GM12878 (cell line): ENCODE data around the gene C4BPB. TPM values are rescaled to one million over a fixed set of nuclear protein-coding genes. Genes with fewer than 3 reads are reported as not detected.

Experiments used
- ATAC-seq: fragments of 200-7000 bp; cut with Tn5 transposase; 3 replicates; pipeline ENCODE4 v1.9.1; 2020; ENCODE audit warnings: mild to moderate bottlenecking, moderate library complexity
- BruUV-seq: library from RNA; stranded (reverse); fragments of 400-500 nt; replicated peaks from 2 replicates; lab custom pipeline; 2021; lab: Mats Ljungman, UMichigan
- CTCF ChIA-PET: fragments of 300-600 bp; sonication (Branson Sonifier 250); formaldehyde crosslinking; extraction: SDS; loops from one replicate; lab custom pipeline; 2021; ENCODE audit warnings: inconsistent platforms; lab: Yijun Ruan, JAX
- POLR2A ChIA-PET: fragments of 350-600 bp; formaldehyde crosslinking; extraction: SDS; loops from one replicate; lab custom pipeline; 2021; ENCODE audit warnings: inconsistent platforms; lab: Charles Lee
- RAD21 ChIA-PET: fragments of 300-600 bp; sonication (Branson Sonifier 250); formaldehyde crosslinking; loops from one replicate; lab custom pipeline; 2023; ENCODE audit warnings: antibody characterized with exemption; ENCODE audit not compliant: unreplicated experiment; lab: Charles Lee
- SMC1A ChIA-PET: fragments of 300-600 bp; sonication (Branson Sonifier 250); formaldehyde crosslinking; loops from one replicate; lab custom pipeline; 2023; ENCODE audit not compliant: unreplicated experiment, uncharacterized antibody; lab: Charles Lee
- DNase-seq: peaks from one replicate; pipeline ENCODE4 v3.0.0-alpha.2; 2011; ENCODE audit warnings: low read depth, low spot score
- FAIRE-seq: peaks from 3 replicates; lab custom pipeline; 2011; peaks lifted over from hg19 to GRCh38; lab: Jason Lieb, UNC
- H2AFZ ChIP-seq: 2 replicates; pipeline ENCODE4 v1.6.0; 2011; ENCODE audit warnings: low read depth, low read length, control low read depth; ENCODE audit not compliant: control insufficient read depth
- H3K27ac ChIP-seq: 2 replicates; pipeline ENCODE4 v1.5.1; 2011; ENCODE audit warnings: control low read depth; ENCODE audit not compliant: control insufficient read depth, insufficient read depth
- H3K27me3 ChIP-seq, 2 experiments: replicated peaks in 1 of 2; 2 replicates each; pipeline versions ENCODE4 v1.6.0 to v1.6.1; 2011; ENCODE audit warnings: low read length in 1 of 2; ENCODE audit not compliant: control insufficient read depth in 2 of 2, insufficient read depth in 2 of 2
- H3K36me3 ChIP-seq, 2 experiments: 2 replicates each; pipeline ENCODE4 v1.5.1; 2011; ENCODE audit warnings: low read length in 1 of 2; ENCODE audit not compliant: control insufficient read depth in 2 of 2, insufficient read depth in 2 of 2
- H3K4me1 ChIP-seq: 2 replicates; pipeline ENCODE4 v1.6.1; 2011; ENCODE audit warnings: mild to moderate bottlenecking, low read length, moderate library complexity, mixed read lengths; ENCODE audit not compliant: control insufficient read depth, insufficient read depth
- H3K4me2 ChIP-seq: 2 replicates; pipeline ENCODE4 v1.6.0; 2011; ENCODE audit warnings: control low read depth; ENCODE audit not compliant: control insufficient read depth, insufficient read depth
- H3K4me3 ChIP-seq: fragments of 200-600 bp; sonication (generic); 2 replicates; pipeline ENCODE4 v1.5.1; 2016
- H3K79me2 ChIP-seq: 2 replicates; pipeline ENCODE4 v1.6.0; 2011; ENCODE audit warnings: low read length; ENCODE audit not compliant: control insufficient read depth, insufficient read depth
- H3K9ac ChIP-seq: 2 replicates; pipeline ENCODE4 v1.8.0; 2011; ENCODE audit warnings: low read length, control low read depth, mixed read lengths; ENCODE audit not compliant: control insufficient read depth, insufficient read depth
- H3K9me3 ChIP-seq: replicated peaks from 3 replicates; pipeline ENCODE4 v1.5.1; 2011; ENCODE audit warnings: mild to moderate bottlenecking, low read length; ENCODE audit not compliant: control insufficient read depth, insufficient read depth
- H4K20me1 ChIP-seq: 2 replicates; pipeline ENCODE4 v1.6.0; 2011; ENCODE audit not compliant: control insufficient read depth, insufficient read depth
- ATF7 ChIP-seq: fragments of 450-650 bp; IDR thresholded peaks from 2 replicates; pipeline ENCODE4 v1.6.1; 2016; ENCODE audit warnings: low read depth, mild to moderate bottlenecking
- CREM ChIP-seq: IDR thresholded peaks from 2 replicates; pipeline ENCODE4 v1.6.1; 2014; ENCODE audit warnings: antibody characterized with exemption, low read depth
- PAX5 ChIP-seq: IDR thresholded peaks from 2 replicates; pipeline ENCODE4 v1.6.1; 2011; ENCODE audit warnings: low read depth, low read length, borderline replicate concordance
- PAX8 ChIP-seq: fragments of 450-650 bp; IDR thresholded peaks from 2 replicates; pipeline ENCODE4 v1.6.1; 2017; ENCODE audit warnings: mild to moderate bottlenecking, moderate library complexity
- RBBP5 ChIP-seq: fragments of 200-600 bp; sonication (generic); conservative IDR thresholded peaks from 2 replicates; pipeline ENCODE4 v1.6.1; 2016
- WGBS: methylation state at CpG from one replicate; pipeline ENCODE4 v1.1.6; 2016; ENCODE audit warnings: low lambda C conversion rate; ENCODE audit not compliant: insufficient replicate concordance, insufficient coverage; ENCODE audit errors: missing lambda C conversion rate; 5-methylcytosine and 5-hydroxymethylcytosine counted together
- in situ Hi-C: fragments of 300-500 bp; cut with MboI; formaldehyde crosslinking; loops from 9 replicates; pipeline ENCODE4 v1.14.3; 2018; ENCODE audit warnings: mixed read lengths
- intact Hi-C: fragments of 100-400 bp; cut with micrococcal nuclease; formaldehyde crosslinking; loops from one replicate; pipeline ENCODE4 v1.14.2; 2022; ENCODE audit not compliant: unreplicated experiment
- polyA plus RNA-seq, 11 experiments: library from polyadenylated mRNA; depleted of rRNA in 4 of 11; unstranded in 6 of 11; stranded (reverse) in 5 of 11; fragments of >200 nt; fragmentation: Nextera tagmentation in 4 of 11; fragmentation: Illumina TruSeq in 1 of 11; extraction: Ambion mirVana in 4 of 11; extraction: Trizol in 1 of 11; gene quantifications; 1 replicate in 1 of 11; 2 replicates in 10 of 11; pipeline versions ENCODE4 v1.2.1 to v1.2.3, GENCODE V29; 2011 to 2016; ENCODE audit warnings: inconsistent platforms in 2 of 11, missing spikeins in 2 of 11, low read depth in 1 of 11
- total RNA-seq, 4 experiments: library from RNA; depleted of rRNA in 3 of 4; stranded (reverse); fragments of >200 nt in 3 of 4; fragmentation: Illumina TruSeq in 1 of 4; extraction: Trizol in 1 of 4; gene quantifications; 2 replicates each; pipeline versions ENCODE4 v1.2.1 to v1.2.3, GENCODE V29; 2013 to 2021
- TF ChIP-seq, protein P1 (sequence below): fragments of 450-650 bp; IDR thresholded peaks from 2 replicates; pipeline ENCODE4 v1.6.1; 2016; ENCODE audit warnings: mild to moderate bottlenecking, moderate library complexity, borderline replicate concordance
- TF ChIP-seq, protein P2 (sequence below): IDR thresholded peaks from 2 replicates; pipeline ENCODE4 v1.6.1; 2012; ENCODE audit warnings: low read depth, low read length, improper control_type of control experiment
- TF ChIP-seq, protein P3 (sequence below): fragments of 450-650 bp; IDR thresholded peaks from 2 replicates; pipeline ENCODE4 v1.6.1; 2014; ENCODE audit warnings: mild to moderate bottlenecking

The C4BPB gene
- total and polyA plus RNA-seq, 10 of the 15 experiments (the other 5 are each of a cell fraction or from before 2014, with no cell fraction given): 0.31 to 1.2 (median 0.53) TPM; not detected in 1

DNA sequence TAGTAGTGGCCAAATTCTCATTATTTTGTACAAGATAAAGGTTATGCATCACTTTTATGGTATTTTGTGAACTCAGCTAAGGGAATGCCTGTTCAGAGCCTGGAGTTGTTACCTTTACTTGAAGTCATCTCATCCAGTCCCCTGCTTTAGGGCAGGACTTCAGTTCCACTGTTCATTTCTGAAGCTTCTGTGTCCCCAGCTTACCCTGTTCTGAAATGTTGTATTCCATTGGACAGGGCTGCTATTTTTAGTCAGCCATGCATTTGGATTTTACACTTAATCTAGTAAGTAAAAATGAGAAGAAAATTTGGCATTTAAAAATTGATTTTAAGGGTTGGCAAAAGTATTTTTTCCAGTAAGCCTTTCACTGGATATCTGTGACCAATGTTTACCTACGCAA, 11.6 kb upstream of the C4BPB start:
- intact Hi-C loops: loop anchor here (1.0 to 5.0 kb wide), 4 partner anchors 27 to 90 kb away; no protein-coding TSS in a partner anchor
- H3K4me3 ChIP-seq: no peak overlapping the region
- ChIA-PET CTCF (interaction anchor here (0.8 to 10.2 kb wide), 6 partner anchors 16 to 422 kb away, joined by 3 to 131 read pairs (median 10); partner anchors contain the start of genes PFKFB2 and YOD1), SMC1A (interaction anchor here (1.0 to 7.7 kb wide), 2 partner anchors 29 to 328 kb away, joined by 3 to 66 read pairs; partner anchors contain the start of gene YOD1), RAD21 (interaction anchor here (1.2 kb wide), 1 partner anchor 95 kb away, joined by 3 read pairs; no protein-coding TSS in a partner anchor), POLR2A (no interaction called here)
- no peaks in the 10 kb centered on the region for H3K79me2 ChIP-seq
- no peaks in the 10 kb centered on the region for H4K20me1 ChIP-seq
- WGBS: 96% methylated on average over 1 of the region's 1 CpG
- no peak for DNase-seq
- TF ChIP-seq, protein P1, sequence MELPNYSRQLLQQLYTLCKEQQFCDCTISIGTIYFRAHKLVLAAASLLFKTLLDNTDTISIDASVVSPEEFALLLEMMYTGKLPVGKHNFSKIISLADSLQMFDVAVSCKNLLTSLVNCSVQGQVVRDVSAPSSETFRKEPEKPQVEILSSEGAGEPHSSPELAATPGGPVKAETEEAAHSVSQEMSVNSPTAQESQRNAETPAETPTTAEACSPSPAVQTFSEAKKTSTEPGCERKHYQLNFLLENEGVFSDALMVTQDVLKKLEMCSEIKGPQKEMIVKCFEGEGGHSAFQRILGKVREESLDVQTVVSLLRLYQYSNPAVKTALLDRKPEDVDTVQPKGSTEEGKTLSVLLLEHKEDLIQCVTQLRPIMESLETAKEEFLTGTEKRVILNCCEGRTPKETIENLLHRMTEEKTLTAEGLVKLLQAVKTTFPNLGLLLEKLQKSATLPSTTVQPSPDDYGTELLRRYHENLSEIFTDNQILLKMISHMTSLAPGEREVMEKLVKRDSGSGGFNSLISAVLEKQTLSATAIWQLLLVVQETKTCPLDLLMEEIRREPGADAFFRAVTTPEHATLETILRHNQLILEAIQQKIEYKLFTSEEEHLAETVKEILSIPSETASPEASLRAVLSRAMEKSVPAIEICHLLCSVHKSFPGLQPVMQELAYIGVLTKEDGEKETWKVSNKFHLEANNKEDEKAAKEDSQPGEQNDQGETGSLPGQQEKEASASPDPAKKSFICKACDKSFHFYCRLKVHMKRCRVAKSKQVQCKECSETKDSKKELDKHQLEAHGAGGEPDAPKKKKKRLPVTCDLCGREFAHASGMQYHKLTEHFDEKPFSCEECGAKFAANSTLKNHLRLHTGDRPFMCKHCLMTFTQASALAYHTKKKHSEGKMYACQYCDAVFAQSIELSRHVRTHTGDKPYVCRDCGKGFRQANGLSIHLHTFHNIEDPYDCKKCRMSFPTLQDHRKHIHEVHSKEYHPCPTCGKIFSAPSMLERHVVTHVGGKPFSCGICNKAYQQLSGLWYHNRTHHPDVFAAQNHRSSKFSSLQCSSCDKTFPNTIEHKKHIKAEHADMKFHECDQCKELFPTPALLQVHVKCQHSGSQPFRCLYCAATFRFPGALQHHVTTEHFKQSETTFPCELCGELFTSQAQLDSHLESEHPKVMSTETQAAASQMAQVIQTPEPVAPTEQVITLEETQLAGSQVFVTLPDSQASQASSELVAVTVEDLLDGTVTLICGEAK: no peak
- no peak for TF ChIP-seq PAX5
- TF ChIP-seq, protein P2, sequence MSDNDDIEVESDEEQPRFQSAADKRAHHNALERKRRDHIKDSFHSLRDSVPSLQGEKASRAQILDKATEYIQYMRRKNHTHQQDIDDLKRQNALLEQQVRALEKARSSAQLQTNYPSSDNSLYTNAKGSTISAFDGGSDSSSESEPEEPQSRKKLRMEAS: no peak
- TF ChIP-seq ATF7: no peak
- TF ChIP-seq PAX8: no peak
- TF ChIP-seq, protein P3, sequence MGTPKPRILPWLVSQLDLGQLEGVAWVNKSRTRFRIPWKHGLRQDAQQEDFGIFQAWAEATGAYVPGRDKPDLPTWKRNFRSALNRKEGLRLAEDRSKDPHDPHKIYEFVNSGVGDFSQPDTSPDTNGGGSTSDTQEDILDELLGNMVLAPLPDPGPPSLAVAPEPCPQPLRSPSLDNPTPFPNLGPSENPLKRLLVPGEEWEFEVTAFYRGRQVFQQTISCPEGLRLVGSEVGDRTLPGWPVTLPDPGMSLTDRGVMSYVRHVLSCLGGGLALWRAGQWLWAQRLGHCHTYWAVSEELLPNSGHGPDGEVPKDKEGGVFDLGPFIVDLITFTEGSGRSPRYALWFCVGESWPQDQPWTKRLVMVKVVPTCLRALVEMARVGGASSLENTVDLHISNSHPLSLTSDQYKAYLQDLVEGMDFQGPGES: no peak
- no peak for TF ChIP-seq RBBP5
- TF ChIP-seq CREM: no peak
- no peak for FAIRE-seq
- H2AFZ ChIP-seq: no peak overlapping the region
- ATAC-seq: no peak
- H3K9me3 ChIP-seq: no peaks in the 10 kb centered on the region
- BruUV-seq: no TSS peak
- no peaks in the 10 kb centered on the region for H3K27me3 ChIP-seq
- H3K27ac ChIP-seq: no peak overlapping the region
- H3K9ac ChIP-seq: no peak overlapping the region
- H3K4me2 ChIP-seq: no peak overlapping the region
- H3K36me3 ChIP-seq: no peaks in the 10 kb centered on the region
- in situ Hi-C loops: loop anchor here (5.0 kb wide), 1 partner anchor 330 kb away; no protein-coding TSS in a partner anchor
- no peaks in the 10 kb centered on the region for H3K4me1 ChIP-seq
